Measurements from ENCODE around the gene QPCT. TPM values are rescaled to one million over a fixed set of nuclear protein-coding genes. Genes with fewer than 3 reads are reported as not detected.

Gene QPCT
- total RNA-seq, 4 donors from 2014 or later = 33.4 to 88.1 (median 56.0) TPM

GRCh38 chr2:37337620-37338280 lies 6.7 kb upstream of the QPCT start:
- no peak overlapping the region for H3K4me3 ChIP-seq (ENCODE audit: low read depth, poor library complexity, severe bottlenecking)
- 84 to 86% methylated on average over 7 of the region's 7 CpGs for WGBS, 2 donors
- no peak for DNase-seq (ENCODE audit: low spot score in 2 of 2)
- TF ChIP-seq CTCF (IDR thresholded peaks at IDR 0.05) = no peak
- TF ChIP-seq POLR2A (IDR thresholded peaks at IDR 0.05) = no peak
- intact Hi-C loops (cut with DNase I; ENCODE audit: low total_unique reads) = no loop called here

- TF ChIP-seq POLR2A (IDR thresholded peaks at IDR 0.05) (no peak), CTCF (IDR thresholded peaks at IDR 0.05) (no peak)
- WGBS, 2 donors = 75 to 79% methylated on average over 4 of the region's 4 CpGs
- H3K4me3 ChIP-seq (ENCODE audit: low read depth, poor library complexity, severe bottlenecking) = no peak overlapping the region
- intact Hi-C loops (cut with DNase I; ENCODE audit: low total_unique reads) = no loop called here
- DNase-seq (ENCODE audit: low spot score in 2 of 2) = no peak
These were observed 5.5 kb upstream of the QPCT start for GRCh38 chr2:37338933-37339332.

GRCh38 chr2:37340637-37341036 lies 3.8 kb upstream of the QPCT start:
- TF ChIP-seq CTCF (IDR thresholded peaks at IDR 0.05) (no peak), POLR2A (IDR thresholded peaks at IDR 0.05) (no peak)
- no peak overlapping the region for H3K4me3 ChIP-seq (ENCODE audit: low read depth, poor library complexity, severe bottlenecking)
- DNase-seq (ENCODE audit: low spot score in 2 of 2) = no peak
- 83% methylated on average over 3 of the region's 3 CpGs for WGBS, 2 donors
- intact Hi-C loops (cut with DNase I; ENCODE audit: low total_unique reads) = no loop called here

GRCh38 chr2:37342591-37343220 lies 1.7 kb upstream of the QPCT start:
- no peak for DNase-seq (ENCODE audit: low spot score in 2 of 2)
- intact Hi-C loops (cut with DNase I; ENCODE audit: low total_unique reads) = no loop called here
- no peak overlapping the region for H3K4me3 ChIP-seq (ENCODE audit: low read depth, poor library complexity, severe bottlenecking)
- 86% methylated on average over 7 of the region's 7 CpGs for WGBS, 2 donors
- no peak for TF ChIP-seq POLR2A (IDR thresholded peaks at IDR 0.05)

- intact Hi-C loops (cut with DNase I; ENCODE audit: low total_unique reads) = no loop called here
- WGBS, 2 donors = 74 to 75% methylated on average over 7 of the region's 7 CpGs
- TF ChIP-seq CTCF (IDR thresholded peaks at IDR 0.05) = no peak
- TF ChIP-seq POLR2A (IDR thresholded peaks at IDR 0.05) = no peak
- H3K4me3 ChIP-seq (ENCODE audit: low read depth, poor library complexity, severe bottlenecking) = no peak overlapping the region
- DNase-seq (ENCODE audit: low spot score in 2 of 2) = no peak
These were observed 644 bp upstream of the QPCT start for GRCh38 chr2:37343537-37344434.

GRCh38 chr2:37348155-37348554 lies 3.7 kb downstream of the QPCT start:
- DNase-seq (ENCODE audit: low spot score in 2 of 2) = no peak
- no peak overlapping the region for H3K4me3 ChIP-seq (ENCODE audit: low read depth, poor library complexity, severe bottlenecking)
- WGBS, 2 donors = 68 to 76% methylated on average over 5 of the region's 5 CpGs
- intact Hi-C loops (cut with DNase I; ENCODE audit: low total_unique reads) = no loop called here
- TF ChIP-seq CTCF (IDR thresholded peaks at IDR 0.05) = no peak
- no peak for TF ChIP-seq POLR2A (IDR thresholded peaks at IDR 0.05)

All from lower leg skin (tissue), 4 donors.